CD14-positive monocyte (primary cell): ENCODE results near the gene SRC. TPM values are rescaled to one million over a fixed set of nuclear protein-coding genes. Genes with fewer than 3 reads are reported as not detected.

Experiments used
- DNase-seq, 3 donors: peaks; one replicate each; pipeline ENCODE4 v3.0.0-alpha.2; 2011 to 2022
- H2AFZ ChIP-seq: 2 replicates; pipeline ENCODE4 v1.6.0; 2012; ENCODE audit warnings: mild to moderate bottlenecking, low read depth, low read length, inconsistent platforms; ENCODE audit not compliant: insufficient read depth, poor library complexity, severe bottlenecking
- H3K27ac ChIP-seq, 2 donors: 1 replicate in 1 of 2; 2 replicates in 1 of 2; pipeline ENCODE4 v1.5.1; 2012 to 2013; ENCODE audit warnings: low read length in 2 of 2, control low read depth in 1 of 2, inconsistent platforms in 1 of 2, low read depth in 1 of 2, mild to moderate bottlenecking in 1 of 2
- H3K27me3 ChIP-seq, 2 donors: one replicate each; pipeline versions ENCODE4 v1.6.0 to v1.6.1; 2011 to 2013; ENCODE audit warnings: low read length in 2 of 2; ENCODE audit not compliant: control insufficient read depth in 2 of 2, insufficient read depth in 2 of 2
- H3K36me3 ChIP-seq, 2 donors: replicated peaks in 1 of 2; 1 replicate in 1 of 2; 2 replicates in 1 of 2; pipeline versions ENCODE4 v1.5.1 to v1.6.1; 2012 to 2013; ENCODE audit warnings: low read length in 2 of 2, control low read depth in 1 of 2, inconsistent platforms in 1 of 2, mild to moderate bottlenecking in 1 of 2; ENCODE audit not compliant: insufficient read depth in 2 of 2, control insufficient read depth in 1 of 2
- H3K4me1 ChIP-seq, 2 donors: 1 replicate in 1 of 2; 2 replicates in 1 of 2; pipeline versions ENCODE4 v1.5.1 to v1.6.1; 2012 to 2013; ENCODE audit warnings: low read length in 2 of 2, control low read depth in 1 of 2, inconsistent platforms in 1 of 2, mild to moderate bottlenecking in 1 of 2, moderate library complexity in 1 of 2; ENCODE audit not compliant: insufficient read depth in 2 of 2, control insufficient read depth in 1 of 2
- H3K4me2 ChIP-seq: replicated peaks from 2 replicates; pipeline ENCODE3; 2012; ENCODE audit warnings: low read length, moderate library complexity, mild to moderate bottlenecking; ENCODE audit not compliant: poor library complexity, severe bottlenecking; ENCODE audit errors: extremely low read depth
- H3K4me3 ChIP-seq, 3 experiments: fragments of 200-600 bp in 1 of 3; sonication (generic) in 1 of 3; replicated peaks in 1 of 3; 1 replicate in 2 of 3; 2 replicates in 1 of 3; pipeline ENCODE4 v1.5.1; 2011 to 2013; ENCODE audit warnings: low read length in 3 of 3, mild to moderate bottlenecking in 3 of 3, control low read depth in 2 of 3, low read depth in 2 of 3, inconsistent platforms in 1 of 3, moderate library complexity in 1 of 3
- H3K79me2 ChIP-seq: 2 replicates; pipeline ENCODE4 v1.6.0; 2012; ENCODE audit warnings: mild to moderate bottlenecking, control low read depth, inconsistent platforms, low read length, moderate library complexity; ENCODE audit not compliant: insufficient read depth
- H3K9ac ChIP-seq: 2 replicates; pipeline ENCODE4 v1.6.0; 2017; ENCODE audit warnings: low read length, mild to moderate bottlenecking; ENCODE audit not compliant: insufficient read depth, poor library complexity, severe bottlenecking
- H3K9me3 ChIP-seq, 2 donors: replicated peaks in 1 of 2; 1 replicate in 1 of 2; 2 replicates in 1 of 2; pipeline versions ENCODE4 v1.5.1 to v1.6.1; 2012 to 2013; ENCODE audit warnings: low read length in 2 of 2, control low read depth in 1 of 2; ENCODE audit not compliant: control insufficient read depth in 1 of 2, insufficient read depth in 1 of 2
- H4K20me1 ChIP-seq: 2 replicates; pipeline ENCODE4 v1.6.0; 2012; ENCODE audit warnings: mild to moderate bottlenecking, low read length, control low read depth, moderate library complexity; ENCODE audit not compliant: insufficient read depth
- H3K27ac Mint-ChIP-seq, 7 donors: one replicate each; pipeline ENCODE4 v1.8.0; 2020; ENCODE audit warnings: mild to moderate bottlenecking in 7 of 7, mixed read lengths in 7 of 7, moderate library complexity in 6 of 7, inconsistent platforms in 2 of 7
- H3K27me3 Mint-ChIP-seq, 3 donors: one replicate each; pipeline ENCODE4 v1.8.0; 2021 to 2022; ENCODE audit warnings: low read depth in 3 of 3, mild to moderate bottlenecking in 3 of 3, mixed read lengths in 3 of 3, moderate library complexity in 3 of 3, inconsistent platforms in 1 of 3
- H3K36me3 Mint-ChIP-seq, 2 donors: one replicate each; pipeline ENCODE4 v1.8.0; 2020; ENCODE audit warnings: mixed read lengths in 2 of 2, inconsistent platforms in 1 of 2, mild to moderate bottlenecking in 1 of 2
- H3K4me1 Mint-ChIP-seq: one replicate; pipeline ENCODE4 v1.8.0; 2020; ENCODE audit warnings: mild to moderate bottlenecking, mixed read lengths
- H3K4me3 Mint-ChIP-seq, 2 donors: one replicate each; pipeline ENCODE4 v1.8.0; 2020; ENCODE audit warnings: mild to moderate bottlenecking in 2 of 2, mixed read lengths in 2 of 2, moderate library complexity in 1 of 2
- H3K9me3 Mint-ChIP-seq, 7 donors: one replicate each; pipeline ENCODE4 v1.8.0; 2020 to 2022; ENCODE audit warnings: mixed read lengths in 7 of 7, mild to moderate bottlenecking in 6 of 7, moderate library complexity in 6 of 7, inconsistent platforms in 2 of 7
- WGBS: methylation state at CpG from one replicate; pipeline ENCODE4 v1.1.5; 2013; ENCODE audit warnings: missing lambda C conversion rate; ENCODE audit not compliant: insufficient coverage; 5-methylcytosine and 5-hydroxymethylcytosine counted together
- intact Hi-C, 2 donors: fragments of 100-400 bp; cut with micrococcal nuclease; formaldehyde crosslinking; loops; one replicate each; pipeline versions ENCODE4 v1.15.0 to v1.15.1; 2023
- polyA plus RNA-seq, 3 donors: library from polyadenylated mRNA; depleted of rRNA in 1 of 3; unstranded in 2 of 3; stranded (reverse) in 1 of 3; fragments of 300-500 nt in 2 of 3; fragments of >200 nt in 1 of 3; fragmentation: Illumina TruSeq in 2 of 3; gene quantifications; 1 replicate in 2 of 3; 2 replicates in 1 of 3; pipeline ENCODE4 v1.2.3, GENCODE V29; 2012 to 2021
- TF ChIP-seq, protein P1 (sequence below): fragments of 200-600 bp; IDR thresholded peaks from one replicate; pipeline ENCODE4 v1.8.0; 2022; ENCODE audit warnings: antibody characterized with exemption, mild to moderate bottlenecking

SRC gene
- polyA plus RNA-seq, 3 donors, result 4.9 to 55.1 (median 6.8) TPM

DNA sequence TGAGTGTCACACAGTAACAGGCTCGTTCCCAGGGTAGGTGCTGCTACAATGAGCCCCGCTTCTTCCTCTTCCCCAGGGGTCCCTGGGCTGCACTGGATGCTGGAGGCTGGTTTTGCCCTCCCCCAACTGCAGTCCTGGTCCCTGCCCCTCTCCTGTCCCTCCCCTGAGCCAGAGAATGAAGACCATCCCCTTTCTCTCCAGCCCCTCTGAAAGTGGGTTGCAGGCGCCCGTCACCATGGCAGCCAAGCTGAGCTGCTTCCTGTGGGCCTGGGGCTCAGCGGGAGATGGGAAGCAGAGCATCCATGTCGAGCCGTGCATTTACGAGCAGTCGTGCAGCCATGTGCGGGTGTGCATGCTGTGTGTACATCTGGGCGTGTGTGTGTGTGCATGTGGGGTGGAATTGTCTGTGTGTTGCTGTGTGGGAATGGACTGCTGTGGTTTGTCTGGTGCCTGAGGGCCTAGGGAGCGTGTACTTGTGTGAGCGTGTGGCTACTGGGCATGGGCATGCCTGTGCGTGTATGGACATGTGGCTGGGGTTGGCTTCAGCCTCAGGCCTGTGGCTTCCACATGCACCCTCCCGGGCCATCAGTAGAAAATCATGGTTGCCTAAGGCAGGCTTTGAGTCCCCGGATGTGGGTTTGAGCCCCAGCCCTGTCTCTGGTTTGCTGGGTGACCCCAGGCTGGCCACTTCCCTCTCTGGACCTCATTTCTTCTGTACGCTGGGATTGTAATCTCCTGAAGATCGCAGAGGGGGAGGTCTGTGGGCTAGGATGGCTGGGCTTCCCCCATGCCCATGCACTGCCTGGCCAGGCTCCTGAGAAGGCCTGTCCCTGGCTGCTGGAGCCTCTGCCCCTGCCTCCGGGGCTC is 48.8 kb downstream of the SRC start:
- intact Hi-C loops, result no loop called here
- peaks cover 45% of the 10 kb centered on the region for H4K20me1 ChIP-seq
- H3K27ac Mint-ChIP-seq, result peak overlapping the region in 1 of 7 donors; percentile 52
- peaks cover 0 to 1% (median 0%) of the 10 kb centered on the region in 7 donors for H3K9me3 Mint-ChIP-seq
- peaks cover 14% of the 10 kb centered on the region for H3K4me1 Mint-ChIP-seq
- TF ChIP-seq, protein P1, sequence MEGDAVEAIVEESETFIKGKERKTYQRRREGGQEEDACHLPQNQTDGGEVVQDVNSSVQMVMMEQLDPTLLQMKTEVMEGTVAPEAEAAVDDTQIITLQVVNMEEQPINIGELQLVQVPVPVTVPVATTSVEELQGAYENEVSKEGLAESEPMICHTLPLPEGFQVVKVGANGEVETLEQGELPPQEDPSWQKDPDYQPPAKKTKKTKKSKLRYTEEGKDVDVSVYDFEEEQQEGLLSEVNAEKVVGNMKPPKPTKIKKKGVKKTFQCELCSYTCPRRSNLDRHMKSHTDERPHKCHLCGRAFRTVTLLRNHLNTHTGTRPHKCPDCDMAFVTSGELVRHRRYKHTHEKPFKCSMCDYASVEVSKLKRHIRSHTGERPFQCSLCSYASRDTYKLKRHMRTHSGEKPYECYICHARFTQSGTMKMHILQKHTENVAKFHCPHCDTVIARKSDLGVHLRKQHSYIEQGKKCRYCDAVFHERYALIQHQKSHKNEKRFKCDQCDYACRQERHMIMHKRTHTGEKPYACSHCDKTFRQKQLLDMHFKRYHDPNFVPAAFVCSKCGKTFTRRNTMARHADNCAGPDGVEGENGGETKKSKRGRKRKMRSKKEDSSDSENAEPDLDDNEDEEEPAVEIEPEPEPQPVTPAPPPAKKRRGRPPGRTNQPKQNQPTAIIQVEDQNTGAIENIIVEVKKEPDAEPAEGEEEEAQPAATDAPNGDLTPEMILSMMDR, result no peak
- H3K4me3 Mint-ChIP-seq, result peak overlapping the region in 1 of 2 donors; percentile 1
- H3K4me1 ChIP-seq, result peaks cover 10 to 20% of the 10 kb centered on the region in 2 donors
- DNase-seq, result no peak
- H2AFZ ChIP-seq, result no peak overlapping the region
- no peak overlapping the region for H3K9ac ChIP-seq
- H3K27me3 Mint-ChIP-seq, result peaks cover 0 to 4% (median 4%) of the 10 kb centered on the region in 3 donors
- H3K36me3 Mint-ChIP-seq, result peaks cover 27 to 47% of the 10 kb centered on the region in 2 donors
- H3K27ac ChIP-seq, result no peak overlapping the region
- WGBS, result 88% methylated on average over 19 of the region's 19 CpGs
- no peaks in the 10 kb centered on the region for H3K79me2 ChIP-seq
- no peaks in the 10 kb centered on the region for H3K9me3 ChIP-seq
- H3K4me2 ChIP-seq, result no peak overlapping the region
- H3K36me3 ChIP-seq, result peaks cover 26 to 45% of the 10 kb centered on the region in 2 donors
- H3K4me3 ChIP-seq, result no peak overlapping the region
- no peaks in the 10 kb centered on the region for H3K27me3 ChIP-seq

DNA sequence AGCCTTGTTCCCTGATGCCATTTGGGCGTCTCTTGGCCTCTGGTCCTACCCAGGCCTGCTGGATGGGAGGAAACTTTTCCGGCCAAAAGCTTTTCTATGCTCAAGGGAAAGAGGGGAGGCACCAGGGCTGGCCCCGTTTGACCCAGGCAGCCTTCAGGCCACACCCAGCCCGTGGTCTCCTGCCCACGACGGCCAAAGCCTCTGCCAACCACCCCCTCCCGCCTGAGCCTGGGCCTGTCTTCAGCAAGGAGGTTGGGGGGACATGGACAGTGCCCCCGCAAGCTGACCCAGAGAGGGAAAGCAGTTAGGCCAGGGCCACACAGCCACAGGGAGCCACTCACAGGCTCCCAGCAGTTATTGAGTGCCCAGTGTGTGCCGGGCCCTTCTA is 49.5 kb downstream of the SRC start:
- peaks cover 27 to 48% of the 10 kb centered on the region in 2 donors for H3K36me3 Mint-ChIP-seq
- H3K4me3 Mint-ChIP-seq, result no peak overlapping the region
- Histone ChIP-seq H3K9ac (no peak overlapping the region), H3K4me2 (no peak overlapping the region), H3K4me1 (peaks cover 10 to 20% of the 10 kb centered on the region in 2 donors), H4K20me1 (peaks cover 51% of the 10 kb centered on the region), H3K4me3 (no peak overlapping the region), H2AFZ (no peak overlapping the region), H3K27ac (no peak overlapping the region), H3K27me3 (no peaks in the 10 kb centered on the region), H3K36me3 (peaks cover 24 to 48% of the 10 kb centered on the region in 2 donors), H3K79me2 (no peaks in the 10 kb centered on the region), H3K9me3 (no peaks in the 10 kb centered on the region)
- DNase-seq, result no peak
- WGBS, result 96% methylated on average over 4 of the region's 9 CpGs
- peaks cover 14% of the 10 kb centered on the region for H3K4me1 Mint-ChIP-seq
- intact Hi-C loops, result no loop called here
- H3K27me3 Mint-ChIP-seq, result peaks cover 0 to 4% (median 2%) of the 10 kb centered on the region in 3 donors
- peaks cover 0 to 1% (median 0%) of the 10 kb centered on the region in 7 donors for H3K9me3 Mint-ChIP-seq
- TF ChIP-seq, protein P1, result no peak
- no peak overlapping the region for H3K27ac Mint-ChIP-seq
